NCI-H1048 (cell line): ENCODE data around the gene ATP2C2.
"Not testable (repeated sequence)": the region's sequence is repeated elsewhere in the genome, so short reads cannot be mapped to it uniquely, and the experiment has no call there.

ENCODE experiments used
- DNase-seq: peaks from one replicate; lab custom pipeline; 2025; lab: John Stamatoyannopoulos, UW

Gene ATP2C2, protein sequence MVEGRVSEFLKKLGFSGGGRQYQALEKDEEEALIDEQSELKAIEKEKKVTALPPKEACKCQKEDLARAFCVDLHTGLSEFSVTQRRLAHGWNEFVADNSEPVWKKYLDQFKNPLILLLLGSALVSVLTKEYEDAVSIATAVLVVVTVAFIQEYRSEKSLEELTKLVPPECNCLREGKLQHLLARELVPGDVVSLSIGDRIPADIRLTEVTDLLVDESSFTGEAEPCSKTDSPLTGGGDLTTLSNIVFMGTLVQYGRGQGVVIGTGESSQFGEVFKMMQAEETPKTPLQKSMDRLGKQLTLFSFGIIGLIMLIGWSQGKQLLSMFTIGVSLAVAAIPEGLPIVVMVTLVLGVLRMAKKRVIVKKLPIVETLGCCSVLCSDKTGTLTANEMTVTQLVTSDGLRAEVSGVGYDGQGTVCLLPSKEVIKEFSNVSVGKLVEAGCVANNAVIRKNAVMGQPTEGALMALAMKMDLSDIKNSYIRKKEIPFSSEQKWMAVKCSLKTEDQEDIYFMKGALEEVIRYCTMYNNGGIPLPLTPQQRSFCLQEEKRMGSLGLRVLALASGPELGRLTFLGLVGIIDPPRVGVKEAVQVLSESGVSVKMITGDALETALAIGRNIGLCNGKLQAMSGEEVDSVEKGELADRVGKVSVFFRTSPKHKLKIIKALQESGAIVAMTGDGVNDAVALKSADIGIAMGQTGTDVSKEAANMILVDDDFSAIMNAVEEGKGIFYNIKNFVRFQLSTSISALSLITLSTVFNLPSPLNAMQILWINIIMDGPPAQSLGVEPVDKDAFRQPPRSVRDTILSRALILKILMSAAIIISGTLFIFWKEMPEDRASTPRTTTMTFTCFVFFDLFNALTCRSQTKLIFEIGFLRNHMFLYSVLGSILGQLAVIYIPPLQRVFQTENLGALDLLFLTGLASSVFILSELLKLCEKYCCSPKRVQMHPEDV

DNA sequence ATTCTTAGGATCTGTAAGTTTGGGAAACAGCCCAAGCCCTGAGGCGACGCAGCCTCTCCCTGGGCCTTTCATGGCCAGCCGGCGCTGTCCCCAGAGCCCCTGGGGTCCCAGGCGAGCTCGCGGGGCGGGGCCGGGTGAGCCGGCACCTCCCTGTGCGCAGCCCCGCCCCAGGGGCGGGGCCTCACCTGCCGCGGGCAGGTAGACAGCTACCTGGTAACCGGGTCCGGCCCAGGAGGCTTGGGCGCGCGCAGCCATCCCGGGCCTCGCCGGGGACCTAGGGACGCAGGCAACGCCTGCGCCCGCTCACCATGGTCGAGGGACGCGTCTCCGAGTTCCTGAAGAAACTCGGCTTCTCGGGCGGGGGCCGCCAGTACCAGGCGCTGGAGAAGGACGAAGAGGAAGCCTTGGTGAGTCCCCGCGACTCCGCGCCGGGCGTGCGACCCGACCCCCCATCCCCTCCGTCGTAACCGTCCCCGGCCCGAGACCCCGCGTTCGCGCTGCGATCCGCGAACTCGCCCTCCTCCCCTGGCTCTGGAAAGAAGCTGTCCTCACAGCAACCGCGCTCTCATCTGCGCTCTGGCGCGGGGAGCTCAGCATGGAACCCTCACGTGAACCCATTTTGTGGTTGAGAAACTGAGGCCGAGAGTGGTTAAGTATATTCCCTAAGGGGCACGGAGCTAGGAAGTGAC lies at the start of gene ATP2C2:
Gene ATP2C2, plus strand, starts transcription at position 231 of the 689 bp plus-strand sequence. Its CDS starts 78 bp downstream, at position 309.
- no peak for DNase-seq

DNA sequence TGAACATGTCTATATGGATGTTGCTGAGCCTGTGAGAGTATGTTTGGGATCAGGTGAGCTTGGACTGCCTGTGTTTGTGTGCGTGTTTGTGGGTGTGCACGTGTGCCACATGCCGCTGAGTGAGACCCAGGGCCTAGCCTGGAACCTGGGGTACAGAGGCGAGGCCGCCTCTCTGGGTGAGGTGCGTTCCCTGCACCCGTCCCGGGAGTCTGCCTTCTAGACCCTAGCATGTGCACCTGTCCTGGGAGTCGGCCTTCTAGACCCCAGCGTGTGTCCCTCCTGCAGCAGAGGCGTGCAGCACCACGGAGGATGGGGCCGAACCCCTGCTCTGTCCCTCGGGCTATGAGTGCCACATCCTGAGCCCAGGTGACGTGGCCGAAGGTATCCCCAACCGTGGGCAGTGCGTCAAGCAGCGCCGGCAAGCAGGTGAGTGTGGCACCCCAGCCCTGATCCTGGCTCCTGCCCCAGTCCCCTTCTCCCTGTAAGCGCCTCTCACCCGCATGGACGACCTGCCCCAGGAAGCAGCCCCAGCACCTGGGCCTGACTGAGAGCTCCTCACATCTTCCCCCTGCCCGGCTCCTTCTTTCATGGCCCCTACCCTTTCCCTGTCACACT lies 49.1 kb upstream of the ATP2C2 start:
- no peak for DNase-seq

DNA sequence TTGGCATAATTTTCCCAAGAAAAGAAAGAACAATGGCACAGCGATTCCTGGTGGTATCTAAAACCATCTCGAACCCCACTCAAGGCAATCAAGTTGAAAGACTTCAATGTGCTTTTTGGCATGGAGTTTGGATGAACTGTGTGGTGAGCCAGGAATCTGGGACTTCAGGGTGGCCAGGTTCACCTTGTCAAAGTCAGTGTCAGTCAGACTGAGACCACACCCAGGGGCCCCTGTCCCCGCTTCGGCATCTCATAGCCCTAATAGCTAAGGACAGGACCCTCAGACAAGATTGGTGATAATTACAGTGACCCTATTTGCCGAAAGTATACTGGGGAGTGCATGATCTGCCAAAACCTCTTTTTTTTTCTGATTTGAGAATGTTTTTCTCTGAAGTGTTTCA lies 47.8 kb upstream of the ATP2C2 start:
- DNase-seq: no peak

DNA sequence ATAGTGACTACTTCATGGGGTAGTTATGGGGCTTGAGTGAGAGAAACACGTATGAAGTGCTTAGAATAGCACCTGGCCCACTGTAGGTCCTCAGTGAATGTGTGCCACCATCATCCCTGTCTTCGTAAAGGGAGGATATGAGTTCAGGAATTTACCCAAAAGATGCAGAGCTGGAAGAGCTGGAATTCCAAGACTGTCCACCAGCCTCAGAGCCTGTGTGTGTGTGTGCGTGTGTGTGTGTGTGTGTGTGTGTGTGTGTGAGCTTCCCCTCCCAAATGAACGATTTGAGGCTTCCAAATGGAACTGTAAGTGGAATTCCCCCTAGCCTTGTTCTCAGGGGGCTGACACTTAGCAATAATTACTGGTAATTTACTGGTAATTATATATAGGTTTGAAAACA lies 46.4 kb upstream of the ATP2C2 start:
- DNase-seq: no peak

DNA sequence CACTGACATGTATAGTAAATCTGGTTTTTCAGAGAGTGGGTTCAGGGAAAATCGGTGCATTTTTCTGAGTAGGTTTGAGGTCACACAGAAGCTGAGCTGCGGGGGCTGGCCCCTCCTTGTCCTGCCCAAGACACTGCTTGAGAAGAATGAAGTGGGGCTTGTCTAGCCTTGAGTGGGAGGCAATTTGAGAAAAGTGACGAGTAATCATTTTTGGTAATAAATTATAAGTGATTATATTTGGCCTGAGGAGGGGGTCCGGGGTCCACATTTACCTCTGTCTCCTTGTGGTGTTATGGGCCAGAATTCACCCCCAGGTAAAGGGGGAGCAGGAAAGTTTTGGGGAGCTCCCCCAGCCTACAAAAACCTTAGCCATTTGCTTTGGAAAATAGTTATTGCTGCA lies 45.6 kb upstream of the ATP2C2 start:
- DNase-seq: no peak

DNA sequence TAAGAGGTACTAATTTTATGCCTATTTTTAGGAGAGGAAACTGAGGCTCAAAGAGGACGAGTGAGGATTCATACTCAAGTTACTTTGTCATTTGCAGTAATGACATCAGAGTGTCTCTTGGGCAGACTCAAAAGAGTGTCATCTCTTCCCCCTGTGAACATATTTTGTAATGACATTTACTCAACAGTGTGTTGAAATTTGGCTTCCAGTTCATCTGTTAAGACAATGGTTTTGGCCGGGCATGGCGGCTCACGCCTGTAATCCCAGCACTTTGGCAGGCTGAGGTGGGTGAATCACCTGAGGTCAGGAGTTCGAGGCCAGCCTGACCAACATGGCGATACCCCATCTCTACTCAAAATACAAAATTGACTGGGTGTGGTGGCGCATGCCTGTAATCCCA lies 44.7 kb upstream of the ATP2C2 start:
- no peak for DNase-seq

DNA sequence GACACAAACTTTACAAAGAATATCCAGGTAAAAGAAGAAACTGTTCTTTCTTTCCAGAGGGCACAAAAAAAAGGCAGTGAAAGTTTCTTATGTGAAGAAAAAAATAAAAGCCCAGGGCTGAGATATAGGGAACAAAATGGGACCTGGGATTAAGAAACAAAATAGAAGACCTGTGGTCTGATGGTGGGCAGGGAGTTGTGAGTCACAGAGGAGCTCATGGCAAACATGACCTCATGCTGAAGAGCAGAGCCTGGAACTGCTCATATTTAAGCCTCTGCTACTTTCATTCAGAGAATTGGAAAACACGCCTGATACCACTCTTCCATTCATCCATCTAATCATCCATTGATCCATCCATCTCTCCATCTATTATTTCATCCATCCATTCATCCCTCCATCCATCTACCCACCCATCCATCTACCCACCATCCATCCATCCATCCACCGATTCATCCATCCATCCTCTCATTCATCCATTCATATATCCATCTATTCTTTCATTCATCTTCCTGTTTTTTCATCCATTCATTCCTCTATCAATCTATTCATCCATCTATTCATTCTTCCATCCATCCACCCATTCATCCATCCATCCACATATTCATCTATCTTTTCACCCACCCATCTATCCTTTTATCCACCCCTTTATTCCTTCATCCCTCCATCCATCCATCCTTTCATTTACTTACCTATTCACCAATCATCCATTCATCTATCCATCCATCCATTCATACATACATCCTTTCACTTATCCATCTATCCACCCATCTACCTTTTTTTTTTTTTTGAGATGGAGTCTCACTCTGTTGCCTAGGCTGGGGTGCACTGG lies 43.7 kb upstream of the ATP2C2 start:
- no peak for DNase-seq

DNA sequence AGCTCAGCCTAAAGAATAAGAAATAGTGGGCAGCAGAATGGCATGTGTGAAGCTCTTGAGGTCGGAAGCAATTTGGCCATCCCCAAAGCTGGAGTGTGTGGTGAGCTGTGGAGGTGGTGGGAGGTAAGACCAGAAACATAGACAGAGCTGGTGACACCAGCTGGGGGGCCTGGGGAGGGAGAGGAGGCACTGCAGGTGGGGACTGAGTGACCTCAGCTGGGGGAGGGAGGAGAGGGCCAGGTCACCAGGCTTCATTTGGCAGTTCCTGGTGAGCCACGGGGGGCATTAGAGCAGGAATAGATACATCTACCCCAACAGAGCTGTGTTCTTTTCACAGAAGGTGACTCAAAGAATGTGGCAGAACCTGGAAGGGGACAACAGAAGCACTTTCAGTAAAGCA lies 41.8 kb upstream of the ATP2C2 start:
- no peak for DNase-seq

DNA sequence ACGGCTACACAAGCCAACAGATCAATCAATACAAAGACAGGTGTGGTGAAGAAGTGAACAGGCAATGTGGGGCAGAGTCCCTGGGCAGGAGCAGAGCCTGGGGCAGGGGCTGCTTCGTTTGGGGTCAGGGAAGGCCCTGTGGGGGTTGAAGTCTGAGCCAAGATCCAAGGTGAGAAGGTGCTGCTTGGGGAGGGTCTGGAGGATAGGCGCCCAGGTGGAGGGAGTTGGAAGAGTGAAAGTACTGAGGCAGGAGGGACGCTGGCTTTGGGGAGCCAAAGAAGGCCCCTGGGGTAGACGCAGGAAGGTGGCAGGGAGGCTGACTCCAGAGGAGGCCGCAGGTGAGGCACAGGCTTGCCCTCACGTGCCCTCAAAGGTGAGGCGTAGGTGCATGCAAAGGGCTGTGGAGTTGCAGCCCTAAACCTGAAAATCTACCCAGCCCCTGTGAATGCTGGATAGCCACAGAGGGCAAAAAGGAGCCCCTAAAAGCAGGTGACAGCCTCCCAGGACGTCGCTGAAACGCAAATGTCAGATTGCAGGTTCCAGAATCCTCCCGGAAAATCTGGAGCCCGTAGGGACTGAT lies 40.3 kb upstream of the ATP2C2 start:
- DNase-seq: no peak

DNA sequence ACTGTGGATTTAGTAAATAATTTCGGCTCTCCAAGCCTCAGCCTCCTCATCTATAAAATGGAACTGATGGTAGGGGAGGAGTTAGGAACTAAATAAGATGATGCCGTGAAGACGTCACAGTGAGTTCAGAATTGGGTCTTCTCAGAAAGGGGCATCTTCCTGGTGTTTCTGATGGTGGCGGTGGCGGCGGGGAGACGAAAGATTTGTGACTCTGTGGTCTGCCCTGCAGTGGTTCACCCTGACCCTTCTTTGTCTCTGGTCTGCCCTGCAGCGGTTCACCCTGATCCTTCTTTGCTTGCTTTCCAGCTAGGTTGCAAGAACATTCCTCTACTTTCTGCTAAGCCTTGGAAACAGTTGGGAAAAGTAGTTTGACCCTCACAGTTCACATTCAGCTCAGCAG lies 39.3 kb upstream of the ATP2C2 start:
- no peak for DNase-seq

DNA sequence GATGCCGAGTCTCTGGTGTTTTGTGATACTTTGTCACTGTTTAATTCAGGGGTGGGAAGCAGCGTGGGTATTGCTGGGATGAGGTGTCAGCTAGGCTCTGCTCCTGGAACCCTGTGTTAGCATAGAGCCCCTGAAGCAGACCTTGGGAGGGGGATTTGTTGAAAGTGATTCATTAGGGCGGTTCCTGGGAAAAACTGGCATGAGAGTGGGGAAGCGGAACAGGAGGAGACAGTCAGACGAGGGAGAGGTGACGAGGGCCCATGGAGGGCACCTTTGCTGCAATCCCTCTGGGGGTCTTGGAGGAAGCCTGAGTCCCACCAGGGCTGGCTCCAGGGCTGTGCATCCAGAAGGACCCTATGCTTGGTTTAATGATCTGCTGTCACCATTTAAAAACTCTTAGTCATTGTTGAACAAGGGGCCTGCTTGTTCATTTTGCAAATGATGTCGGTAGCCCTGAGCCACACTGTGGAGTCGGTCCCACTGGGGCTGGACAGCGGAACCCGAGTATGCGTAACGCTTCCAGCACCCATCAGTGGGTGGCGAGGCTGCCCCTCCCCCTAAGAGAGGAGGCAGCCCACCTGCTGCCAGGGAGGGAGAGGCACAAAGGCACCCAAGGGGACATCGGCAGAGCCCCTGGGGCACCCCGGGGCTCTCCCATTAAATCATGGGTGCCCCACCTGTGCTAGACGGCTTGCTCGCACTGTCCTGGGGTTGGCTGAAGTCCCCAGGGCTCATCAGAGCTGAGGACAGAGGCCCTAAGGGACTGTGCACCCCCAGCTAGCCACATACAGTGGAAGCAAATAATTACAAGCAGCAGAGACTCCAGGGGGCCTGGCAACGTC lies 38.3 kb upstream of the ATP2C2 start:
- no peak for DNase-seq

DNA sequence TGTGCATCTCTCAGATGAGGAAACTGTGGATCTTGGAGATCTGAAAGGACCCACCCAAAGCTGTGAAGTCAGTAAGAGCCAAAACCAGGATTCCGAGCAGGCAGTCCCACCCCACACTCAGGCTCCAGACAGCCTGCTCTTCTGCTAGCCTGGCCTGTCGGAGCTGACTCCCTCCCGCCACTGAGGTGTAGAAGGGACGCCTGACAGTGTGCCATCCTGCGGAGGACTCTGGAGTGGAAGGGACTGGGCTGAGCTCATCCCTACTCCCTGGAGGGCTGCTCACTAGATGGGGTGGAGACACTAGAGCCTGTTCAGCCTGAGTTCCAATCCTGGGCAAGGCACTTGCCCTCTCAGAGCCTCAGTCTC lies 37.7 kb upstream of the ATP2C2 start:
- DNase-seq: no peak

DNA sequence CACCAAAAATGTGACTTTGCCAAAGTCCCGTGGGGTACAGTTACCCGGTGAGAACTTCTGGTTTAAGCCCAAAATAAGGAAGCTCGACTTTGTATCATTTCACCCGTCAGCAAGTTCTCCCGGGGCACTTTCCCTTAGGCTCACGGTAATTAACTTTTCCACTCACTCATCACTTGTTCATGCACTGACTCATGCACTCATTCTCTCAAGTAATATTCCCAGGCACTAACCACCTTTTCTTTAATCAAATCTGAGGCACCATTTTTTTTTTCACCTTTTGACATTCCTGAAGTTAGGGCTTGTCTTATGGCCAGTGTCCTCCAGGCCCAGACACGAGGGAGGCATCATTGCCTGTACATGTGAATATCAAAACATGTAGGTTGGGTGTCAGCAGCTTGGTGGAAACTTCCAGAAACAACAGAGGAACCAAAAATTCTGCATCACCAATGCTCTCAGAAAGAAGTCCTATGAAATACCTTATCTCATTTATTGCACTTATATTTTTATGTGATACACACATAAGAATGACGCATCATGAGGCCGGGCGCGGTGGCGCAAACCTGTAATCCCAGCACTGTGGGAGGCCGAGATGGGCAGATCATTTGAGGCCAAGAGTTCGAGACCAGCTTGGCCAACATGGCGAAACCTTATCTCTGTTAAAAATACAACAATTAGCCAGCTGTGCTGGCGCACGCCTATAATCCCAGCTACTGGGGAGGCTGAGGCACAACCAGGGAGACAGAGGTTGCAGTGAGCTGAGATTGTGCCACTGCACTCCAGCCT lies 36.1 kb upstream of the ATP2C2 start:
- DNase-seq: no peak

DNA sequence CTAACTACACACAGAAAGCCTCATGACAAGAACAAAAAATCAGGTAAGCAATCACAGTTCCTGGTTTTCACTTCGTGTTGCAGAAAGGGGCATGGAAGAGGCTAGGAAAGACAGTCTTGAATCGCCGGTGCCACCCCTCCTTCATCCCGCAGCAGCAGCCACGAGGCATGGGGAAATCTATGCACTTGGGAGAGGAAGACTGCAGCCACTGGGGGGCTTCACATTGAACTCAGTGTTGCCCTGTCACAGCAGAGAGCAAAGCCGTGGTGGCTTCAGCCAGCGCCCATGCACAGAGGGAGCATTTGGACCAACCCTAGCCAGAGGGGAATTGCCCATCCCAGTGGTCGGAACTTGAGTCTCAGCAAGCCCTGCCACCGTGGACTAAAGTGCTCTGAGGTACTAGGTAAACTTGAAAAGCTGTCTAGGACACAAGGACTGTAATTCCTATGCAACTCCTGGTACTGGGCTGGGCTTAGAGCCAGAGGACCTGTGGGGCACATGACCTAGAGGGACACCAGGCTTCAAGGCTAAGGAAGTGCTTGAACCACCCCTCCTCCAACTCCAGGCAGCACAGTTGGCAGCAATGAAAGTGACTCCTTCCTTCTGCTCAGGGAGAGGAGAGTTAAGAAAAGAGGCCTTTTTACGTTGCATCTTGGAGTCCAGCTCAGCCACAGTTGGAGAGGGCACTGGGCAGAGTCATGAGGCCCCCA lies 35.2 kb upstream of the ATP2C2 start:
- no peak for DNase-seq

DNA sequence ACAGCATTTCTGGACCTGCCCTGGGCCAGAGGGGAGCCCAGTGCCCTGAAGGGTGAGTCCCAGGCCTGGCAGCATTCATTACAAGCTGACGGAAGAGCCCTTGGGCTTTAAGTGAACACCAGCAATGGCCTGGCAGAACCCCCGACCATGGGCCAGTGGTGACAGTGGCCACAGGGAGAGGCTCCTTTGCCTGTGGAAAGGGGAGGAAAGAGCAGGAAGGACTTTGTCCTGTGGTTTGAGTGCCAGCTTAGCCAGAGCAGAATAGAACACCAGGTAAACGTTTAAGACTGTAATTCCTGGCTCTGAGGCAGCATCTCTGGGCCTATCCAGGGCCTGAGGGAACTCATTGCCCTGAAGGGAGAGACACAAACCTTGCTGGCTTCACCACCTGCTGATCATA lies 34.3 kb upstream of the ATP2C2 start:
- DNase-seq: no peak

DNA sequence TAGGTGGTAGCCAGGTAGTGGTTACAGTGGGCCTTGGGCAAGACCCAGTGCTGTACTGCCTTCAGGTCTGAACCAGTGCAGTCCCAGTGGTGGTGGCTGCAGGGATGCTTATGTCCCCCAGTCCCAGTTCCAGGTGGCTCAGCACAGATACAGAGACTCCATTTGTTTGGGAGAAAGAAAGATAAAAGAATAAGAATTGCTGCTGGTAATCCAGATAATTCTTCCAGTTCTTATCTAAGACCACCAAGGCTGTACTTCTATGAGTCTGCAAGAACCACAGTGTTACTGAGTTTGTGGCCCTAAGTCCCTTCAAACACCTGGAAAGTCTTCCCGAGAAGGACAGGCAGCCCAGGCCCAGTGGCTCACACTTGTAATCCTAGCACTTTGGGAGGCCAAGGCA lies 33.9 kb upstream of the ATP2C2 start:
- DNase-seq: no peak

DNA sequence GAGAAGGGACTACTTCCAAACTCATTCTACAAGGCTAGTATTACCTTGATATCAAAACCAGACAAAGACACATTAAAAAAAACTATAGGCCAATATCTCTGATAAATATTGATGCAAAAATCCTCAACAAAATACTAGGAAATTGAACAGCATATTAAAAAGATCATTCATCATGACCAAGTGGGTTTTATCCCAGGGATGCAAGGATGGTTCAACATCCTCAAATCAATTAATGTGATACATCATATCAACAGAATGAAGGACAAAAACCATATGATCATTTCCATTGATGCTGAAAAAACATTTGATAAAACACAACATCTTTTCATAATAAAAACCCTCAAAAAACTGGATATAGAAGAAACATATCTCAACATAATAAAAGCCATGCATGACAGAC lies 31.1 kb upstream of the ATP2C2 start:
- not testable (repeated sequence) for DNase-seq

DNA sequence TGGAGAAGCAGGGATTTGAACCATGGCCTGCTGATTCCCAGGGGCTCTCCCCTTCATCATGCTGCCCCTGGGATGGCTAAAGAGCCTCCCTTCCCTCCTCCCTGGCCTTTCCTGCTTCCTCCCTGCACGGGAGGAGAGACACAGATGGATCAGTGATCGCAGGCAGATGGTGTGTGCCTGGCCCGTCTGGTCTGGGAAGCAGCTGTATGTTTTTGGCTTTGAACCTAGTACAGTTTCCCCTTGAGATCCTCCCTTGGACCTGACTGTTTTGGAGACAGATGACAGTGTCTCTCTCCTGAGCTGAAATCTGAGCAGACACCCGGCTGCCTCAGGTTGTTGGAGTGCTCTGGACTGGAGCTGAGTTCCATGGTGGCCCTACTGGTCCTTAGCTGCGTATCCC lies 29.0 kb upstream of the ATP2C2 start:
- no peak for DNase-seq
